Kidney (tissue), 14 donors: ENCODE results near the gene DDX24. TPM values are rescaled to one million over a fixed set of nuclear protein-coding genes. Genes with fewer than 3 reads are reported as not detected.

Experiments
- DNase-seq, 5 donors: peaks; one replicate each; pipeline ENCODE4 v3.0.0-alpha.2; 2013 to 2020
- FAIRE-seq: peaks from 2 replicates; lab custom pipeline; 2012; peaks lifted over from hg19 to GRCh38; lab: Jason Lieb, UNC
- H3K27ac ChIP-seq, 2 donors: one replicate each; pipeline ENCODE4 v1.7.0; 2013; ENCODE audit warnings: low read depth in 2 of 2, low read length in 2 of 2, inconsistent platforms in 1 of 2
- H3K27me3 ChIP-seq: one replicate; pipeline ENCODE4 v1.7.1; 2013; ENCODE audit warnings: low read length, inconsistent platforms; ENCODE audit not compliant: control insufficient read depth, insufficient read depth
- H3K36me3 ChIP-seq, 3 donors: one replicate each; pipeline versions ENCODE4 v1.7.0 to v1.7.1; 2013; ENCODE audit warnings: low read length in 3 of 3, control low read depth in 1 of 3, inconsistent platforms in 1 of 3; ENCODE audit not compliant: insufficient read depth in 3 of 3, control insufficient read depth in 2 of 3
- H3K4me1 ChIP-seq, 3 donors: one replicate each; pipeline versions ENCODE4 v1.7.0 to v1.7.1; 2013; ENCODE audit warnings: low read length in 3 of 3, inconsistent platforms in 1 of 3, low read depth in 1 of 3; ENCODE audit not compliant: control insufficient read depth in 2 of 3, insufficient read depth in 2 of 3
- H3K4me3 ChIP-seq, 3 donors: one replicate each; pipeline versions ENCODE4 v1.7.0 to v1.8.1; 2013; ENCODE audit warnings: low read length in 3 of 3, control low read depth in 1 of 3, inconsistent platforms in 1 of 3
- H3K9ac ChIP-seq, 3 donors: one replicate each; pipeline versions ENCODE4 v1.7.0 to v1.7.1; 2013; ENCODE audit warnings: low read length in 3 of 3, control low read depth in 1 of 3, inconsistent platforms in 1 of 3
- H3K9me3 ChIP-seq, 3 donors: one replicate each; pipeline versions ENCODE4 v1.7.0 to v1.7.1; 2013; ENCODE audit warnings: low read length in 3 of 3, control low read depth in 1 of 3, inconsistent platforms in 1 of 3; ENCODE audit not compliant: control insufficient read depth in 2 of 3, insufficient read depth in 1 of 3
- intact Hi-C: fragments of 100-400 bp; cut with DNase I; formaldehyde crosslinking; loops from one replicate; pipeline ENCODE4 v1.11.1; 2022
- polyA plus RNA-seq: library from polyadenylated mRNA; stranded (reverse); fragments of 350-450 nt; fragmentation: Illumina TruSeq; extraction: RNeasy Lipid Tissue Mini Kit (QIAGEN cat#74804); gene quantifications from one replicate; pipeline ENCODE4 v1.2.3, GENCODE V29; 2014; ENCODE audit warnings: low read depth, low replicate concordance; ENCODE audit not compliant: insufficient read depth
- total RNA-seq: library from RNA; stranded (reverse); fragmentation: NEBNext Ultra II Directional; extraction: Animal tissue kit (Norgen Biotek cat#: 25700); gene quantifications from one replicate; pipeline ENCODE4 v1.2.1, GENCODE V29; 2021
- TF ChIP-seq, protein P1 (sequence below): IDR thresholded peaks from 3 replicates; pipeline ENCODE4 v1.5.1; 2012; ENCODE audit warnings: mild to moderate bottlenecking, moderate library complexity, borderline replicate concordance; ENCODE audit not compliant: insufficient read depth; ENCODE audit errors: extremely low read depth
- donor health status: control.
- donor health status: control.
- donor health status: control.
- donor health status: control.
- donor health status: control.
- donor health status: DM: yes; HTN: yes; CAD: no.
- donor health status: Normal renal cell carcinoma (clear cell type).

Gene DDX24
- total and polyA plus RNA-seq, 2 donors from 2014 or later: 139 to 193 TPM

DNA sequence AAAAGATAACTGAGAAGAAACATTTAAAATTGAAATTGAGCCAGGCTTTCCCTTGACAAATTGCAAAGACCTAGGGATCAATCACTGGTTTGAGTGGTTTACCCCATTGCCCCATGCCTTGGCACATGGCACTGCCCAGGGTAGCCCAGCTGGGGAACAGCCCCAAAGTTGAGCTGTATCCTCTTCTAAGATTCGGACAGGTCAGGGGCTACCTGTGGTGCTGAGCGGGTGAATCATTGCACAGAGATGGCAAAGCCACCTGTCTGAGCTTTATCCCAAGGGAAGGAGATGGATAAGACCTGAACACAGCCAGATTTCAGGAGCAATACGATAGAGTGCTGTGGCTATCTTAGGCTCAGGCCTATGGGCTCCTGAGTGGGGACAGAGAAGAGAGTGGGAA, 41.4 kb upstream of the DDX24 start:
- no peaks in the 10 kb centered on the region for H3K4me1 ChIP-seq
- no peak for FAIRE-seq
- H3K27me3 ChIP-seq: no peaks in the 10 kb centered on the region
- H3K9ac ChIP-seq: no peak overlapping the region
- no peak overlapping the region for H3K27ac ChIP-seq
- TF ChIP-seq, protein P1, sequence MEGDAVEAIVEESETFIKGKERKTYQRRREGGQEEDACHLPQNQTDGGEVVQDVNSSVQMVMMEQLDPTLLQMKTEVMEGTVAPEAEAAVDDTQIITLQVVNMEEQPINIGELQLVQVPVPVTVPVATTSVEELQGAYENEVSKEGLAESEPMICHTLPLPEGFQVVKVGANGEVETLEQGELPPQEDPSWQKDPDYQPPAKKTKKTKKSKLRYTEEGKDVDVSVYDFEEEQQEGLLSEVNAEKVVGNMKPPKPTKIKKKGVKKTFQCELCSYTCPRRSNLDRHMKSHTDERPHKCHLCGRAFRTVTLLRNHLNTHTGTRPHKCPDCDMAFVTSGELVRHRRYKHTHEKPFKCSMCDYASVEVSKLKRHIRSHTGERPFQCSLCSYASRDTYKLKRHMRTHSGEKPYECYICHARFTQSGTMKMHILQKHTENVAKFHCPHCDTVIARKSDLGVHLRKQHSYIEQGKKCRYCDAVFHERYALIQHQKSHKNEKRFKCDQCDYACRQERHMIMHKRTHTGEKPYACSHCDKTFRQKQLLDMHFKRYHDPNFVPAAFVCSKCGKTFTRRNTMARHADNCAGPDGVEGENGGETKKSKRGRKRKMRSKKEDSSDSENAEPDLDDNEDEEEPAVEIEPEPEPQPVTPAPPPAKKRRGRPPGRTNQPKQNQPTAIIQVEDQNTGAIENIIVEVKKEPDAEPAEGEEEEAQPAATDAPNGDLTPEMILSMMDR: no peak
- intact Hi-C loops: no loop called here
- peak in 1 of 5 donors; percentile 15 for DNase-seq
- peaks cover 0 to 13% (median 0%) of the 10 kb centered on the region in 3 donors for H3K9me3 ChIP-seq
- H3K4me3 ChIP-seq: no peak overlapping the region
- H3K36me3 ChIP-seq: no peaks in the 10 kb centered on the region

DNA sequence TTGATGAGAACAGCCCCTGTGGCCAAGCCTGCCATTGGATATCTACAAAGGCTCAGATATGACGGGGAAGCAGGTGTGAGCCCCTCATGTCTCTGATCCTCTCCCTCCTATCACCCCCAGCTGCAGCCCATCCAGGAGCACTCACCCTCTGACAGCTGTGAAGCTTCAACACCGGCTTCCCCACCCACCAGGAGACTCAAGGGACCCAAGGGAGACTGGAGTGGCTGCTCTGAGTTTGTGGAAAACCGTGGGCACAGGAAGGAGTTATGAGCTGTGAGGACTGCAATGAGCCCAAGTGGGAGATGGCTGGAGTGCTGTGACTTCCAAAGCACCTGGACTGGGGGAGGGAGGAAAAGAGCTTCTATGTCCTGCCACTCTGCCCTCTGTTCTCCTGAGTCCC, 40.5 kb upstream of the DDX24 start:
- no peak overlapping the region for H3K4me3 ChIP-seq
- FAIRE-seq: no peak

DNA sequence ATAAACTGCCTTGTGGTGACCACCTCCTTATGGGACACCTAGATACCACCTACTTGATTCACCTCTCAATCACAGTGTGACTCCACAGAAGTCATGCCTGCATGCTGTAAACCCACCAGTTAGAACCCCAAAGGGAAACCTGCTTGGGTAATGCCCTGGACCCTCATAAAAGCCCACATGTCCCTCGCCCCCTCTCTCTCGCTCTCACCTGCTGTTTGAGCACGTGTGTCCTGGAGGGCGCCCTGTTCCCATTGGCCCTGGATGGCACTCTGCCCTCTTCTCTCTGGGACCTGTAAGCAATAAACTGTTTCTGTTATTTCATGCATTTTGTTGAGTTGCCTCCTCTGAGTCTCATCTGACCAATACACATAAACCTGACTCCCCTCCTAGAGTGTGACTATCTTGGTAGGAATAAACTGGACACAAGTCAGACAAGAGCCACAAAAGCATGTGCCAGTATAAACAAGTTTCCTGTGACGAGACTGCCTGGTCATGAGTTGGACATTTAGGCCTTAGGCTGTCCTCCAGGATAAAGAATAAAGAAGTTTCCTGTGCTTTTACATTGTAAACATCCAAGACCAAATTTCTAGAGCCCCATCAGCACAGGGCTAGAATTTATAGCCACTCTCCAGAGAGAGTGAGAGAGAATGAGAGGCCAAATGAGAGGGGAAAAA, 39.8 kb upstream of the DDX24 start:
- DNase-seq (peak in 2 of 5 donors; percentile 11 to 51), FAIRE-seq (no peak)
- Histone ChIP-seq H3K36me3 (no peaks in the 10 kb centered on the region), H3K9ac (no peak overlapping the region), H3K4me3 (no peak overlapping the region), H3K9me3 (peaks cover 0 to 13% (median 0%) of the 10 kb centered on the region in 3 donors), H3K4me1 (no peaks in the 10 kb centered on the region), H3K27ac (no peak overlapping the region), H3K27me3 (no peaks in the 10 kb centered on the region)
- intact Hi-C loops: no loop called here
- TF ChIP-seq, protein P1: no peak

More for the DNA sequence above, 40.5 kb upstream of the DDX24 start:
- Histone ChIP-seq H3K9me3 (peaks cover 0 to 13% (median 0%) of the 10 kb centered on the region in 3 donors), H3K27ac (no peak overlapping the region), H3K36me3 (no peaks in the 10 kb centered on the region), H3K4me1 (no peaks in the 10 kb centered on the region), H3K9ac (no peak overlapping the region), H3K27me3 (no peaks in the 10 kb centered on the region)
- TF ChIP-seq, protein P1: no peak
- DNase-seq: peak in 1 of 5 donors; percentile 9
- intact Hi-C loops: no loop called here
